NCI-H2171 treated with DMSO at 0.1 percent for 48 hours (cell line): ENCODE measurements around the gene GRK3.

Experiments
- DNase-seq: peaks from one replicate; lab custom pipeline; 2025; lab: John Stamatoyannopoulos, UW

Gene GRK3

DNA sequence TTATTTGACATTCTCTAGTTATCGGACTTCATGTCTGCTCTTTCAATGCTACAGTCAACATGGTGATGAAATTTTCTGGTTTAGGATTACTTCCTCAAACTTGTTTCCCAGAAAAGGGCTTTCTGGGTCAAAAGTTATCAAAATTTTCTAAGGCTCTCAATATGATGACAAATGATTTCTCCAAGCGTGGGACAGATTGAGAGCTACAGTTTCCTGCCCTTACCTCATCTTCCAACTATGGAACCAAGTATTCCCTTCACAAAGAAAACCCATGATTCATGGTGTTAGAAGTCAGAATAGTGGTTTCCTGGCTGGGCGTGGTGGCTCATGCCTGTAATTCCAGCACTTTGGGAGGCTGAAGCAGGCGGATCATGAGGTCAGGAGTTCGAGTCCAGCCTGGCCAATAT is 195.4 kb downstream of the GRK3 start:
- no peak for DNase-seq

DNA sequence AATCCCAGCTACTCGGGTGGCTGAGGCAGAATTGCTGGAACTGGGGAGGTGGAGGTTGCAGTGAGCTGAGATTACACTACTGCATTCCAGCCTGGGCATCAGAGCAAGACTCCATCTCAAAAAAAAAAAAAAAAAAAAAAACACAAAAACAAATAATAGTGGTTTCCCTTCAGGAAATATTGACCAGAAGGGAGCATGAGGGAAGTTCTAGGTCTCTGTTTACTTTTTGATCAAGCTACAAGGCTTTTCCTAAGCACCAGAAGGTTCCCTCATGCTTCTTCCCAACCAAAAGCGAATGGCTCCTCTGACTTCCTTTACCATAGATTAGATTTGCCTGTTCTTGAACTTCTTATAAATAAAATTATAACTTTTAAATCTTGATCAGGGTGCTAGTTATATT is 195.8 kb downstream of the GRK3 start:
- DNase-seq: no peak

DNA sequence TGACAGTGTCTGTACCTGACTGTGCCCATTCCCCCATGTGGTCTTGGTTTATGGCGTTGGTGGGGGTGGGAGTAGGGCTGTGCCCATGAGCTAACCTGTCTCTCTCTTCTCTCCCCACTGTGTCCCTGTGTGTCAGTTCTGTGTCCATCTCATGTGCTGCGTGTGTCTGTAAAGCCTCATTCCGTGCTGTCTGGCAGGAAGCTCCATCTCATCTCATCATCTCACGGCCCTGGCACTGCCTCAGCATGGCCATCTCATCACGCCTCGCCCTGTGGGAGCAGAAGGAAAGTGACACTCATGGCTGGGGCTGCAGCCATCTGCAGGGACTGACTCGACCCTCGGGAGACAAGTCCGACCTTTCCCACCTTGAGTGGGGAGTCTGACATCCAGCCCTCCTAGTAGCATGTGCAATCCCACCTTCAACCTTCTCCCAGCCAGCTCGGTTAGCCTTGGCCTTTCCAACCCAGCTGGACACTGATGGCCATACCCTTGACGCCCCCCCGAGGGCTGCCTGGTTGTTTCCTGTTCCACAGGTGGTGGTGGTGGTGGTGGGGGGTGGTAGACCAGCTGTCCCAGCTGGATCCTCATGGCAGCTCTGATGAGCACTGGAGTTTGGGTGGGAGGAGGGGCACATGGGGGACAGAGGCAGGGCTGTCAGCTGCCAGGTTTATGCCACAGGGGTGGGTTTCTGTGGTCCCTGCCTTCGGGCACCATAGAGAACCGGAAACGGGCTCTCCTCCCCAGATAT is 196.5 kb downstream of the GRK3 start:
- DNase-seq: no peak

DNA sequence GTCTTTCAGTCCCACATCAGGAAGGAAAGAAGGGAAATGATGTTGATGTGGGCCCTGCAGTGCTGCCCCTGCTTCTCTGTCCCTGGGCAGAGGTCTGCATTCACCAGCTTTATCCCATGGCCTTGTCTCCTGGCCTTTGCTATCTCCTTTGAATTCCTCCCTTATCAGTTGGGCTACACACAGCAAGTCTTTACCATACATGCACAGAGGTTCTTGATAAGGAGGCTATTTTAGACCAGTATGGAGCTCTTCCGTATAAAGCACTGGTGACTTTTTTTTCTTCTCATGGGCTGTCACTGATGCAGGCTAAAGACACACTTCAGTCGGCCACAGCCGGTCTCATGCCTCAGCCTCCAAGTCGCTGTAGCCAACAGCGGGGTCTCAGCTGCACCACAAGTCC is 197.7 kb downstream of the GRK3 start:
- no peak for DNase-seq

DNA sequence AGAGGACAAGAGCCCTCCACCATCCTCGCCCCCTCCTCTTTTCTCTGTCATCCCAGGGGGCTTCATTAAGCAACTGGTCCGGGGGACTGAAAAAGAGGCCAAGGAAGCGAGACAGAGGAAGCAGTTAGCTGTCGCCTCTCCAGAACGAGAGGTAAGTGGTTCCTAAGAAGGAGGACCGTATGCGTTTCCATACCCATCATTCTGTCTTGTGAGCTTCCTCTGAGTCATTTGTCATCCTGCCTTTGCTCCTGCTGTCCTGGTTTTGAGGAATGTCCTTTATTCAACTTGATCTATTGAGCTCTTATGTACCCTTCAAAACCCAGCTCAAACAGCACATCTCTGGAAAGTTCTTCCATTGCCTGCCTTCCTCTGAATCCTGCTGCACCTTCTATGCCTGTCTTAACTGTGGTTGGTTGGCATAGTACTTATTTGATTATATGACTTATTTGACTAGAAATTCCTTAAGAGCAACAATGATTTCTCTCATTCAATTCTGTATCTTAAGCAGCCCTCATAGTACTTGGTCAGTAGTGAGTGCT is 198.8 kb downstream of the GRK3 start:
- no peak for DNase-seq

DNA sequence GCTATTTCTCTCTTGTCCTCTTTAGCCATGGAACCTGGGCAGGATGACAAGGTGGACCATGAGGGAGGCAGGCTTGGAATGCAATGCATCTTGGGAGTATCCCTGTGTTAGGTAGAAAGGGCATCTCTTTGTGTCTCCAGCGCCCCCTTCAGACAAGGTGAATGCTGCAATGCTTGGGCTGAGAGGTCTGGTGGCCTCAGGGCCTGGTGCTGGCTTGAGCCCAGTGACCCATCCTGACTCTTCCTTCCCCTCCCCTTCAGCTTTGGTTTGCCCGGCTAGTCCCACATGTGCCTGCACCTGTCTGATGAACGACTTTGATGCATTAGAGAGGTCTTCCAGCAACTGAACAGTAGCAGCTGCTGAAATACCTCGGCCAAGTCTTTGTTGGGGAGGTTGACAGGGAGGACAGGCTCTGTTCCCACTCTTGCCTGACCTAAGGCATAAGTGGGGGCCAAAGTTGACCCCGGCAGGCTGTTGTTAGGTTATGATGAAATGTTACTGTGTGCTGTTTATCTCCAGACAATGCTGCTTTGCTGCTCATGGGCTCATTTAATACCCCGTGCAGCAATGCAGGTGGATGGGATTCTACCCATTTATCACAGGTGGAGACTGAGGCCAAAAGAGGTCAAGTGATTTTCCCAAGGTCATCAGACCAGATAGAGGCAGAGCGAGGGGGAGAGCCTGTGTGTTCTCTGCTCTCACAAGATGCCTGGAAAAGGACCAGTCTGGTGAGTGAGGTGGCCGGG is 200.0 kb downstream of the GRK3 start:
- no peak for DNase-seq

DNA sequence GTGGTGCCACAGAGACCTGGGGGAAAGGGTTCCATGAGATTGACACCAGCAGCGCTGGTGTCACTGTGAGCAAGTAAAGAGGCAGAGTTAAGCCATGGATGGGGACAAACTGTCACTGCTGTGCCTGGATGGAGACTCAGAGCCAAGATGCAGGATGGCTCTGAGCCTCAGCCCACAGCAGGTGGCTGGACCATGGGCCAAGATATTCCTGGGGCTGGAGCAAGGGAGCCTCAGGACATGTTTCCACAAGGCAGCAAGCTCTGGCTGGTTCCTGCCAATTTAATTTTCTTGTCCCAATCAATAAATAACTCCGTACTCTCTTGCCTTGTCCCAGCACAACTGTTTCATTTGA is 200.5 kb downstream of the GRK3 start:
- DNase-seq: no peak

DNA sequence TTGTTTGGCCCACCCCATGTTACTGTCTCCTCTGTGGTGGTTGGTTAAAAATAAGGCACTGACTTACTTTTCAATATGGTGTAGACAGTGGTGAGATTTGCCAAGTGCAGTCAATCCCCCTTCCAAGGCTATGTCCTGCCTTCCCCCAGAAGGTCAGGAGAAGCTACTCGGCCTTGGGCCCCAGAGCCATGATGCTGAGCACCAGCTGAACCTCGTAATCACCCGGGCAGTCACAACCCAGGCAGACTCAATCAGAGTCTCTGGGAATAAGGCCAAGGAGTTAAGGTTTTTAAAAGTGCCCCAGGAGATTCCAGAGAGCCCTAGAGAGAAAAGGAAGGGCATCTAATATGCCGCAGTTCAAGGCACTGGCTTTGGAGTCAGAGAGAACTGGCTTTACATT is 201.3 kb downstream of the GRK3 start:
- no peak for DNase-seq

DNA sequence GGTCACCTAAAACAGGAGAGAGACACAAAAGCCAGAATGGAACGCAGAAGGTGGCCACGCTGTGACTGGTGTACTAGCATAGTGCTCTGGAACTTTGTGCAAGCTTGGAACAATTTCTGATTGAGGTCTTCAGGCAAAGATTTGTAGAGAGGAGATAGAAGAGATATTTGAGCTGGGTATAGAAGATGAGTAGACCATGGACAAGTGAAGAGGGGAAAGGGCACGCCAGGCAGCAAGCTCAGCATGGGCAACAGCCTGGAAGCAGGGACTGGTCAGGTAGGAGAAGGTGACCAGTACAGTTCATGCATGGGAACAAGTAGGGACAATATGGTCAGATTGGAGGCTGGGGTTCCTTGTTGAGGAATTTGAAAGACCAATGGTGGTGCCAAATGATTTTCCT is 201.9 kb downstream of the GRK3 start:
- DNase-seq: no peak

DNA sequence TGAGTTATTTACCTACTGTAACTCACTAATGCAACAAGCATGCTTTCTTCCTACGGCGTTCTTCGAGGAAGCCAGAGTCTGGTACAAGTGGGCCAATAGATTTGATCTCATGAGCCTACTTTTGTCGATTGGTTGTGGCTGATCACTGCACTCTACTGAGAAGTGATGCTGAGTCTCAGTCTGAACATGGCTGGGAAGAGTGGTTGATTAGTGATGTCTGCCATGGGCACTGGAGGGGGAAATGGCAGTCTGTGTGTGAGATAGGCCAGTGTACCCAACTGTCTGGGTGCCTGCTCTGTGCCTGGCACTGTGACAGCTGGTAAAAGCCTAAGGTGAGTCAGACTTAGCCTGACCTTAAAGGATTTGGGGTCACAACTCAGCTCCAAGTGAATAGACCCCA is 205.9 kb downstream of the GRK3 start:
- no peak for DNase-seq

DNA sequence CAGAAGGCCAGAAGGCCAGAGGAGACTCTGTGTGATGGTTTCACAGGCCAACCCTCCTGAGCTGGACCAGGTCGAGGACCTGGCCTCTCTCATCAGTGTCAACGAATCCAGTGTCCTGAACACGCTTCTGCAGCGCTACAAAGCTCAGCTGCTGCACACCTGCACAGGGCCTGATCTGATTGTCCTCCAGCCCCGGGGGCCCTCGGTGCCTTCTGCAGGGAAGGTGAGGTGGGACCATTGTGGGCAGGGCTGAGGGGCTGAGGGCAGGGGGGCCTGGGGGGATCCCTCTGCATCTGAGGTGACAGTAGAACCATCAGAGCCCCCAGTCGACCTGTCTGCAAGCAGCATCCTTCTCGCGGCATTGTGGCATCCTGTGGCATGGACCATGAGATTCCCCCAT is 207.8 kb downstream of the GRK3 start:
- no peak for DNase-seq

DNA sequence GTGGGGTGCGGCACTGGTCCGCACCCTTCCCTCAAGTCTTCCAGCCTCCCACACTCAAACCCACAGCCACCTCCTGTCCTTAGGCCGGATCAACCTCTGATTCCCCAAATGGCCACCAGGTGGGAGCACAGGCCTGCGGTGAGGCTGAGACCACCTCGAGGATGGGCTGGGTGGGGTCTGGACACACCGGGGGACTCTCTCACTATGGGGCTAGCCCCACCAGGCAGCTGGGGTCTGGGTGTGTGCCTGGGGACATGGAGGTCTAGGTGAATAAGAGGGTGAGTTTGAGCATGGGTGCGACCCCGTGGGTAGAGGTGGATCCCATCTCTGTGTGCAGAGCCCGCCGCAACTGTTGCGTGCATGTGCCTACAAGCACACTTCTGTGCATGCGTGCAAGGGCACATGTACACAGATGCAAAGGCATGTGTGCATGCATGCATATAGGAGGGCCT is 210.1 kb downstream of the GRK3 start:
- DNase-seq: peak; percentile 27

DNA sequence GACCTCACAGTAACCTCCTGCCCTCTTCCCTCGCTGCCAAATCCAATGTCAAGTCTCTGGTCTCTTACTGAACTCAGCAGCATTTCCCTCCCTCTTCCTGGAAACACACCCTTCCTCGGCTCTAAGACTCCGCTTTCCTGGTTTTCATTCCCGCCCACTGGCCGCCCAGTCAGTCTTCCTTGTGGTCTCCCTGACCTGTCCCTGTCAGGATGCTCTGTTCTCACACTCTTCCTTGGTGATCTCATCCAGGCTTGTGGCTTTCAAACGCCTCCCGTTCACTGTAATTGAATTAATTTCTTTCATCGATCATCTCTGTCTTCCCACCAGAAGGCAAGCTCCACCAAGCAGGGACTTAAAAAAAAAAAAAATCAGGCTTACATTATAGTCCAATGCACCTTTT is 211.1 kb downstream of the GRK3 start:
- no peak for DNase-seq

DNA sequence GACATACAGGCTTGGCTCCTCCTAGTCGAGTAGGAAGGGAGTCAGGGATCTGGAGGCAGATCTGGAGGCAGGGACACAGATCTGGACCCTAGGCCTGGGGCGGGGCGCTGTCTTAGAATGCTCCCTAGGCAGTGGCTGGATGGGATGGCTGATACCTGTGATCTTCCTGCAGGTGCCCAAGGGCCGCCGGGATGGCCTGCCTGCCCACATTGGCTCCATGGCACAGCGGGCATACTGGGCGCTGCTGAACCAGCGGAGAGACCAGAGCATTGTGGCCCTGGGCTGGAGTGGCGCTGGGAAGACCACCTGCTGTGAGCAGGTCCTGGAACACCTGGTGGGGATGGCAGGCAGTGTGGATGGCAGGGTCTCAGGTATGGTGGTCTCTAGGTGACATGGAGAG is 212.9 kb downstream of the GRK3 start:
- DNase-seq: no peak

DNA sequence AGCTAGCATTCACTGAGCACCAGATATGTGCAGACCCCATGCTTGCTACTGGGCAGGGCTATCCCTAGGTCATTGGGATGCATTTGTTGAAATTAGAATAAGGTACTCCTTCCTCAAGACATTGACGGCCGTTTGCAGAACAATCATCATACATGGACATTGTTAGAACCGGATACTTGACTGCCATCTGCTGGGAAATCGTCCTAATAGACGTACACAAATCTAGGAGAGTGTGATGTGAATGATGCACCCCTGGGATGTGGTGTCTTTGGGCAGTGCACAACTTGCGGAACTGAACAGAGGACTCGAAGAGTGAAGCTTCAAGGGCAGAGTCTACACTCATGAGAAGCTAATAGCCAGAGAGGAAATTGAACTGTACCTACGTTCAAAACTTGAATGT is 213.4 kb downstream of the GRK3 start:
- DNase-seq: peak; percentile 47
